IPS-11a (cell line): ENCODE results near the gene S100A2.
"Not testable (repeated sequence)": the region's sequence is repeated elsewhere in the genome, so short reads cannot be mapped to it uniquely, and the experiment has no call there.

Source experiments
- H3K4me3 ChIP-seq: one replicate; pipeline ENCODE4 v1.5.1; 2013; ENCODE audit warnings: low read depth, low read length, control low read depth

The S100A2 gene

DNA sequence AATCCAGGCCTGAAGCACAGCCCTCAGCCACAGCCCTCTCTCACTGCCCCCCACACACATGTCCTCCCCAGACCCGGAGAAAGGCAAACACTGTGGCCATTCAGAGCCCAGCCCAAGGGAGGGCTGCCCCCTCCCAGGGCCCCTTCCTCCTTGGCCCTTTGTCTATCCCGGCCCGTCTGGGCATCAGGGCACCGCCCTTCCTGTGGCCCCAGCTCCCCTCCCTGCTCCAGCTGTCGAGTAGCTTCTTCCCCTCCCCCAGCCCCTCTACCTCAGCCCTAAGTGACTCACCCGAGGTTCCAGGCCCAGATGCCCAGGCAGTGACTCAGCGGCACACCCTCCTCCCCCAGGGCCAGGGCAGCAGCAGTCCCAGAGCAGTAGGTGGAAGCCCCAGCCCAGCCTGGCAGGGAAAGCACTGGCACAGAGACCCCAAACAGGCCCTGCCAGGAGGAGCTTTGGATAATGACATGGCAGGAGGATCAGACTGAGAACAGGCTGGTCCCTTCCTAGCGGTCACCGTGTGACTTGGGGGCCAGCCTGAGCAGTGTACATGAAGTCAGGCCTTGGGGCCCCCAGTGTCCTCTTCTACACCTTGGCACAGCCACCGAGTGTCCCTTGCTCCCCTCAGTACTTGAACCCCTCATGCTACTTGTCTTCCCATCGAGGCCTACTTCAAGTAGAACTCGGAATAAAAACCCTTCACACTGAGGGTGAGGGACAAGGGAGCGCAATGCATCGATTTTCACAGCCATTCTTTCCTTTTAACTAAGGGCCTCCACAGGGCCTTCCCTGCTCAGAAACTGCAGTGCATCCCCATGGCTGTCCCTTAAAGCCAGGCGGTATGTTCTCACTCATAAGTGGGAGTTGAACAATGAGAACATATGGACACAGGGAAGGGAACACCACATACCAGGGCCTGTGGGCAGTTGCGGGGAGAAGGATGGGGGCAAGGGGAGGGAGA, 1.0 kb upstream of the S100A2 start:
- H3K4me3 ChIP-seq = no peak overlapping the region

DNA sequence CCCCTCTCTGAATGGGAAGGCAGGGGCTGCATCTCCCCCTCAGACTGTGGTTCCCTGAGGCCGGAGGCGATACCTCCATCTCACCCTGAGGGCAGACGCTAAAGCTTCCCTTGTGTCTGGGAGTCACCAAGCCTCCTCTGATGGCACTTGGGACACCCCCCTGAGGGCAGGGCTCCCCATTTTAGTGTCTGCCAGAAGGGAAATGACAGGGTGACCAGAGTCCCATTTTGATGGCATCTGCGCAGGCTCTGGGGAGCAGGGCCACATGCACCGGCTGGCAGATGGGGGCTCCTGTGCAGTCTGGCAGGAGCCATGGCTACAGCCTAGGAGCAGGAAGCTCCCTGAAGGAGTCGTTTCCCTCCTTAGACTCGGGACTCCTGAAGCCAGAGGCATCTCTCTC, 1.7 kb downstream of the S100A2 start:
- H3K4me3 ChIP-seq = no peak overlapping the region

DNA sequence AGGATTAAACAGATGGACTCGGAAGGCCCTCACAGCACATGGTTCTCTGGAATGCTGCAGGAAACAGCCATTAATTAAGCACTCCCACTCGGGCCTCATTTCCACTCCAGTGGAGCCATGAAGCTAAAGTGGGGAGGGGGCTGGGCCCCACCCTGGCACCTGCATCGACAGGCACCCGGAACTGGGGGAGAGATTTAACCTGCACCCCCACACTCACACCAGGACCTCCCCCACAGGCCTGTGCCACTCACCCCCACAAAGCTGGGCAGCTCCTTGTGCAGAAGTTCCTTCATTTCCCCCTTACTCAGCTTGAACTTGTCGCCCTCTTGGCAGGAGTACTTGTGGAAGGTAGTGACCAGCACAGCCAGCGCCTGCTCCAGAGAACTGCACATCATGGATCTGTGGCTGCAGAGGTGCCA, 2.2 kb downstream of the S100A2 start:
- no peak overlapping the region for H3K4me3 ChIP-seq

DNA sequence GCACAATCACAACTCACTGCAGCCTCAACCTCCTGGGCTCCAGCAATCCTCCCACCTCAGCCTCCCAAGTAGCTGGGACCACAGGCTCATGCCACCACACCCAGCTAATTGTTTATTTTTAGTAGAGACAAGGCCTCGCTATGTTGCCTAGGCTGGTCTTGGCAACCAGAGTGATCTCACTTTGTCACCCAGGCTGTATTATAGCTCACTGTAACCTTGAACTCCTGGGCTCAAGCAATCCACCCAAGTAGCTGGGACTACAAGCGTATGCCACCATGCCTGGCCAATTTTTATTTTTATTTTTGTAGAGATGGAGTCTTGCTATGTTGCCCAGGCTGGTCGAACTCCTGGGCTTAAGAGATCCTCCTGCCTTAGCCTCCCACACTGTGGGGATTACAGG, 3.6 kb downstream of the S100A2 start:
- H3K4me3 ChIP-seq = not testable (repeated sequence)

DNA sequence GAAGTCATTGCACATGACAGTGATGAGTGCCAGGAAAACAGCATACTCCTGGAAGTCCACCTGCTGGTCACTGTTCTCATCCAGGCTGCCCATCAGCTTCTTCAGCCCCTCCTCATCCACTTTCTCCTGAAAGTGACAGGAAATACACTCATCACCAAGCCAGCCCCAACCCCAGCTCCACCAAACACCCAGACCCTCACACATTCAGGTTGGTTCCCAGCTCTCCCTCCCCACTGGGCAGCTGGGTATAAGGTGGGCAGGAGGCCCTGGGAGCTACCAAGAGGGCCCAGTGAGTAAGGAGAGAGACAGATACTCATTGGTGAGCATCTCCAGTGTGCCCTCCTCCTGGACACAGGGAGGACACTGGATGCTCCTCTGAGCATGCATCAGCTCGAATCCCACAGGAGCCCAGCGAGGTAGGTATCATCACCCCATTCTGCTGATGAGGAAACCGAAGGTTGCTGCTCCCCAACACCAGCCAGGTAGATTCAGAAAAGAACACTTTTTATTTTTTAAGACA, 4.1 kb downstream of the S100A2 start:
- H3K4me3 ChIP-seq = no peak overlapping the region

DNA sequence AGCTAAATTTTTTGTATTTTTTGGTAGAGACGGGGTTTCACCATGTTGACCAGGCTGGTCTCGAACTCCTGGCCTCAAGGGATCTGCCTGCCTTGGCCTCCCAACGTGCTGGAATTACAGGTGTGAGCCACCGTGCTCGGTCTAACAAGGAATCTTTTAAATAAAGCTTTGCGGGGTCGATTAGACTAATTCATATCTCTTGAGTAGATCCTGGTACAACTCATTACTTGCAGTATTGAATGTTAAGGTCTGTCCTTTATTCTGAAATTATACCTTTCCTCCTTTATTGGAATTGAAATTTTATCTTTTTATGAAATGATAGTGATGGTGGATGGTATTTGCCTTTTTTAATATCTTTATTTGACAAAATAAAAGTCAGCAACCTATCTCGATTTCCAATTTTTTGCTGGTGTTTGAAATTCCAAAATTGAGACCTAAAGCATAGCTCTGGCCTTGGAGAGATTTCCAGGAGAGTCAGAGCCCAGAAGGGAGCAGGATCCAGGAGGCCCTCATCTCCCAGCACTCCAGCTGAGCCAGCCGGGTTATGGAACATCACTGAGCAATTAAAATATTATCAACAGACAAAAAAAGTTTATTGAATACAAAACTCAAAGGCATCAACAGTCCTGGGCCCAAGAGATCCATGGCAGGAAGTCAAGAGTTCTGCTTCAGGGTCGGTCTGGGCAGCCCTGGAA, 4.7 kb downstream of the S100A2 start:
- no peak overlapping the region for H3K4me3 ChIP-seq

DNA sequence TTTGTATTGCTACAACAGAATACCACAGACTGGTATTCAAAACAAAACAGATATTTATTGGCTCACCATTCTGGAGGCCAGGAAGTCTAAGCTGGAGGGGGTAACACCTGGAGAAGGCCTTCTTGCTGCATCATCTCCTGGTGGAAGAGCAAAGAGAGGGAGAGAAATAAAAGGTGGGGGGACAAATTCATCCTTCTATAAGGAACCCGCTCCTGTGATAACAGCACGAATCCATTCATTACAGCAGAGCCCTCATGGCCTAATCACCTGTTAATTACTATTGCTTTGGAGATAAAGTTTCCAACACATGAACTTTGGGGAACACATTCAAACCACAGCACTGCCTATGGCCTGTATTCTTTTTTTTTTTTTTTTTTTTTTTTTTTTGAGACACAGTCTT, 5.4 kb downstream of the S100A2 start:
- H3K4me3 ChIP-seq = no peak overlapping the region

DNA sequence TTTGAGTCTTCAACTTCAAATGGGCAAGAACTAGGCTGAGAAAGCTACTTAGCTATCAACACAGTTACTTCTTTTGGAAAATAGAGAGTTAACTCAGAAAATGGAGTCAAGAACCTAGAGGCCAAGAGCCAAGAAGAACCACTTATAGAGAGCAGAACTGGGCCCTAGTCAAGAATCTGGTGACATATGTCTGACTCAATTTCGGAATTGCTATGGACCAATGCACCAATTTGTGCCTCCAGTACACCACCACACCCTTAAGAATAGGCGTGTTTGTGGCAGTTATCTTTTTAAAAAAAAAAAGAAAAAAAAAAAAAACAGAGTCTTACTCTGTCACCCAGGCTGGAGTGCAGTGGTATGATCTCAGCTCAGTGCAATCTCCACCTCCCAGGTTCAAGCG, 7.8 kb downstream of the S100A2 start:
- H3K4me3 ChIP-seq = no peak overlapping the region

DNA sequence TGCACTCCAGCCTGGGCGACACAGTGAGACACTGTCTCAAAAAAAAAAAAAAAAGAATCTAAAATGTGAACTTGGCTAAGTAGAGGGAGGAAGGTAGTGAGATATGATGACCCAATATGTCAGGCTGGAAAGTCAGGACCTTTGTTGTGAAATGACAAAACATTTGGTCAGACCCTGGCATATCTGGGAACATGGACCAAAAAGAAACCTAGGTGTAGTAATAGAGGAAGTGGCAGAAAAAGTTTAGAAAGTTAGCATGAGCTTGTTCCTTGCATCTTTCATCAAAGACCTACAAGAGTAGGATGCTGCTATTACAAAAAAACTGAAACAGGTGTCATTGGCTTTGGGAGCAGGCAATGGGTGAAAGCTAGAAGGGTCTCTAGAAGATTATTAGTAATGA, 9.3 kb downstream of the S100A2 start:
- H3K4me3 ChIP-seq = no peak overlapping the region

DNA sequence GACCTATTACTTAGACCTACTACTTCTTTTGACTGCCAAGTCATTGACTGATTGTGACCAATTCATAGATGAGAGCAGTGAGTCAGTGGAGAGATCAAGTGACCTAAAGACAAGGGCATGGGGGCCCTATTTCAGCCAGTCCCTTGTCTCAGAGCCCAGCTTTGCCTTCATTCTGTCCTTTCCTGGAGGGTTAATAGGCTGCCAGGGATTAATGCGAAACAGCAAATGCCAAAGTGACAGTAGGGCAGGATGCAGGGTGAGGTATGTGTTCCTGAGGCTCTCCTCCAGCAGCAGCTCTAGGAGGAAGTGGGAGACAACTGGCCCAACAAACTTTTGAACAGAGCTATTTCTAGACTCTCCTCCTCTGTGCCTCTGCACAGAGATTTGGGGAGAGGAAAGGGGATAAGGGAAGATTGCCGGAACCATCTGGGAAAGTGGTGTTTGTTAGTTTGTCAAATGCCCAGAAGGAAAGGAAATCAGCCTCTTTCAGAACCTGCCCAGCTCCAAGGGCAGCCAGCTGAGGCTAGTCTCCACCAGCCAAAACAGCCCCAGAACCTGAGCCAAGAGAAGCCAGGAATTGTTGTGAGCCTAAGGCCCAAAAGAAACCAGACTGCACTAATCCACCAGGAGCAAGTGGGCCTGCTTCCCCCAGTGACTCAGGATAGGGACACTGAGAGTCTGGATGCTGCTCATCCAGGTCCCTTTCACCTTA, 11.7 kb downstream of the S100A2 start:
- no peak overlapping the region for H3K4me3 ChIP-seq

DNA sequence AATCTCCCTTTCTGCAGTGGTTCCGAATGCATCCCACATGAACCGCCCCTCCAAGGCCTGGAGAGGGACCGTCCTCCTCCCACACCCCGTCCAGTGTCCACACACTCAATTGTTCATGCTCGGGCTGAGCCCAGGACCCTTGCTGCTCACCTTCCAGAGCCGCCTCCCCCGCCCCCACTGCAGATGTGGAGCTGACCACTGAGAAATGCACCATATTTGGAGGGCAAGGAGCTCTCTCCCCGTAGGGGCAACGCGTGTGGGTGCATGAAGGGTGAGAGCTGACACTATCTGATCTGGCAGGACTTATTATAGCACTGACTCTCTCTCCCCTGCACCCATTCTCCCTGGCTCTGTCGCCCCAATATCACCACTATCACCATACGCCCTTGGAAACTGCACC, 12.5 kb downstream of the S100A2 start:
- no peak overlapping the region for H3K4me3 ChIP-seq

DNA sequence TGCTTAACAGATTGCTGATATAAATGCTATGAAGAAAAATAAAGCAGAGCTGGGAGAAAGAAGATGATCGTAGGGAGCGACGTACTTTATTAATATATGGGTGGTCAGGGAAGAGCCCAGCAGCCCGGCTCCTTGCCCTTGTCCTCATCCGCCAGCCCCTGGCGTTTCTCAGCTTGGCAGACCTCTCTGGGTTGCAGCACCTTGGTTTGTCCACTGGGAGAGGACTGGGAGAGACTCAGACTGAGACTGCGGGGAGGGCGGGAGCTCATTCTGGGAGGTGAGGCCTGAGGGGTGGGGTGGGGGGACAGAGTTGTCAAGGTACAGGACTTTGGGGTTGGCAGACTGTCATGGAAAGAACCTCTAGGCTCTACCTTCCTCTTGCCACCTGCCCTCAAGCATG, 13.3 kb downstream of the S100A2 start:
- no peak overlapping the region for H3K4me3 ChIP-seq

DNA sequence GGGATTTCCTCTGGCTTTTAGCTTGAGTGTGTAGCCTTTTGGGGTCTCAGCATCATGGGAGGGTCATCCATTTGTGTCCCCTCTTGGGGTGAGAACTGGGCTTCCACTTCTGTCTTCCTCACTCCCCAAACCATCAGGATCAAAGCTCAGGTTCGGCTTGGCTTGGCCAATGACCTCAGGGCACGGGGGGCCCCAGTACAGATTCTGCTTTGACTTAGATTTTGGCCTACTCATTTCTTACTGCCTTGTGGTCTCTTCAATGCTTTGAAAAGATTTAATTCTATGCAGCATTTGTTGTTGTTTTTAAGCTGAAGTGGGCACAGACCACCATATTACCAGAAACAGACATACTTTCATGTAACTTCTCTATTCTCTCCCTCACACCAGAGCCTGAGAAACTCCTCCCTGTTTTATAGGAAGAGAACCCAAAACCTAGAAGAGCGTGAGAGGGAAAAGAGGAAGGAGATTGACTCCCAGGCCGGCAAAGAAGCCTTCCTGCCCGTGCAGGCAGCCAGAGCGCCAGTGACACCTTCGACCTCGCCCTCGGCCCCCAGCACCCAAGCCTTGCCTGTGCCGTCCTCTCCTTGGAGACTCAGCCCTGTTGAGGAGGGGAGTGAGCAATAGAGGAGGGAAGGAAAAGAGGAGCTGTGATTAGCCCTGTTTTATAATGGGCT, 14.7 kb downstream of the S100A2 start:
- no peak overlapping the region for H3K4me3 ChIP-seq

DNA sequence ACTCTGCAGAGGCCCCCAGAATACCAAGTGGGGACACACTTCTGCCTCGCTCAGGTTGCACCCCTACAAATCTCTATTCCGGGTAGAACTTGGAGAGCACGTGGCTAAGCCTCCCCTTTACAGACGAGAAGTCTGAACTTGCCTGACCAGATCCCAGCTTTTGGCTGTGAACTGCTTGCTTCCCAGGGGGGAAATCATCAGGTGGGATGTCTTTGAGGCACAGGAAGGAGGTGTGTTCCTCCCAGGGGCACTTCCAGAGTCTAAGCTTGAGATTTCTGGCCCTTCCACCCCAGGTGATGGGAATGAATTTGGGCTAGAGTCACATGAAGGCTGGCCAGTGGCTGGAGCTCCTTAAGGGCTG, 15.3 kb downstream of the S100A2 start:
- H3K4me3 ChIP-seq = no peak overlapping the region

DNA sequence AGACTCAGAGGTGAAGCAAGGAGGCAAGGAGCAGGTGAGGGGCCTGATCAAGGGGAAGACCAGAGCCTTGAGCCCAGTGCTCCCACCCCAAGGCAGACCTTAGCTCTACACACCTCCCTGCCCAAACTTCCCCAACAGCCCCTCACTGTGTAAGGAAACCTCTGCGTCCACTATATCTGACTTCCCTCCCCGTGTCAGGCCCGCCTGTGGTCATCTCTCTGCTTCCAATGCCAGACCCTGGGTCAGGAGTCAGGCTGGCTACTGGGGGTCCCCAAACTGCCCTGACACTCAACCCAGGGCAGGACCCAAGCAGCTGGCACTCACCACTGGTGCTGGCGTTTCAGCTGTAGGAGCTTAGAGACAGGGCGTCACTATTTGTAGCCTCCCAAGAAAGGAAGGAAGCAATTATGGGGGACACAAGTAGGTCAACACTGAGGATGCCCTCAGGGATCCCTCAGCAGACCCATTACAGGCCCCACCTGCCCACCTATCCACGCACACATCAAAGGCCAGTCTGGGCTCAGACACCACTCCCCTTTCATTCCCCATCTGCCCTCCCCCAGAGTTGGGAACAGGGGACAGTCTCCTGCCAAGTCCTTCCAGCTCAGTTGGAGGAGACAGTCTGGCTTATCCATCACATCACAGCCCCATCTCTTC, 15.8 kb downstream of the S100A2 start:
- H3K4me3 ChIP-seq = no peak overlapping the region

DNA sequence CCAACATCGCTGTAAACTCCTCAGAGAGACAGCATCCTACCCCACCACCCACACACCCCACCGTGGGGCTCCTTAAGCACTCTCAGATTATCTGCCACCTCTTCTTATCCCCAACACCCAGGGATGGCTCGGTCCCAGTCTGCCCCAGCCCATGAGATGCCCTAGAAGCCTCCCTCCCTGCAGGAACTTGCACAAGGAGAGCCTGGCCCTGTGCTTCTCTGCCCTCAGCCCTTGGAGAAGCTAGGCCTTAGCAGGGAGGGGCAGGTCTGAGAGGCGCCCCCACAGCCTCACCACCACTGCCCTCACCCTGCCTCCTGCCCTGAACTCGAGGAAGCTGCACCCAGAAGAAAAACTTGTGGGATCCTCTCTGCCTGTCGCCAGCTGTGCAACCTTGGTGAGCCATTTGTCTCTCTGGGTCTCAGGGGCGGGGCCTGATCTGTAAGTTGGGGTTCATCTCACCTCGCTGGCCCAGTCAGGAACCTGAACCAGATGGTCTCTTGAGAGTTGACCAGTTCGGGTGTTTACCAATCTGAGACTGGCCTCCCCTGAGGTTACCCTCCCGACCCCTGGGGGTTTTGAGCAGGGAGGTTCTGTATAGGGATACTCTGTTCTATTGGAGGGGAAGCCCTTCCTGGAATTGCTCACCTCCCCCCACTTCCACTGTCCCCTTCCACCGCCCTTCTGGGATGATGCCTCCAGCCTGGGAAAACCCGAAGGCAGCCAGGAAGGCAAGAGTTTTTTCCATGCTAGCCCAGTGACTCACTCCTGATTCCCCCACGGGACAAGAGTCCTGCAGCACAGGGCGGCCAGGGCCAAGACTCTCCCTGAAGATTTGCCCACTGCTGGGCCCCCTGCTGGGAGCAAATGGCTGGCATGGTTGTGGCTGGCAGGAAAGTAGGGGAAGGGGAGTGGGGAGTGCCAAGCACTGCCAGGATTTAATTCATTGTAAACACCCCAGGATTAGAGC, 16.6 kb downstream of the S100A2 start, which contains the start of gene S100A3:
TSS of gene S100A3 (minus strand) at position 537 of the 967 bp plus-strand sequence. CDS start 773 bp downstream, outside the sequence.
- H3K4me3 ChIP-seq = no peak within 1 kb of the TSS

DNA sequence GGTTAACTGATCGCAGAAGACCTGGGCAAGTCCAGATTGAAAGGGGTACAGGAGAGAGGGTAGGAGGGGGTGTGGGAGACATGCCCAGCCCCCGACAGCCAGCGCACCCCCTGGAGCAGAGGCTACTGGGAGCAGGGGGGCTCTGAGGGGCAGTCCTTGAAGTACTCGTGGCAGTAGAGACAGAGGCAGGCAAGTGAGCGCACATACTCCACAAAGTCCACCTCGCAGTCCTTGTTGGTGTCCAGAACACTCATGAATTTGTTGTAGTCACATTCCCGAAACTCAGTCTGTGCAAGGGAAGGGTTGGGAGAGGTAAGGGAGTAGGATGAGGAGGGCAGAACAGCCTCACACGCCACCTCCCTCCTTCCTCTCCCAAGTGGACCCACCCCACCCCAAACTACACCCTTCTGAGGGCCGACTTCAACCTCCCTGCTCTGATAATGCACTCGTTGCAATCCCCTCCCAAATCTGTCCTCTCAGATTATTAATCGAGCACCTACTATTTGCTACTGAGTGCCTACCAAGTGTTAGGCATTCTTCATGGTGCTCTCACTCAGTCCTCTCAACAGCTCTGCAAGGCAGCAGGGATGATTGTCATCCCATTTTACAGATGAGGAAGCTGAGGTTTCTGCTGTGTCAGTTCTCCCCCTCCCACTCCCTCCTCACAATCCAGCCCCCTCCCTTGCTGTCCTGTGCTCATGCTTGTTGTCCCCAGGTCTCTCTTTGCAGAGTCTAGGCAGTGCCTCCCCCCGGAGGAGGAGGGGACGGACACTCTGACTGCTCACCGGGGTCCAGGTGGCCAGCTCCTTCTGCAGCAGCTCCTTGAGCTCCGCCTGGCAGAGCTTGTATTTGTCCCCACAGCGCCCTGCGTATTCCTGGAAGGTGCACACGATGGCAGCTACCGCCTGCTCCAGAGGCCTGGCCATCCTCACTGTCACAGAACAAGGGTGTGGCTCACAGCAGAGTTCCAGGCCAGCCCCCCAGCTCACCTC, 17.8 kb downstream of the S100A2 start:
- H3K4me3 ChIP-seq = no peak overlapping the region
